ENCODE measurements around the gene HTR1D. TPM values are rescaled to one million over a fixed set of nuclear protein-coding genes. Genes with fewer than 3 reads are reported as not detected.

HTR1D gene
- total RNA-seq, 1 experiment from 2014 or later, result 3.5 TPM

DNA sequence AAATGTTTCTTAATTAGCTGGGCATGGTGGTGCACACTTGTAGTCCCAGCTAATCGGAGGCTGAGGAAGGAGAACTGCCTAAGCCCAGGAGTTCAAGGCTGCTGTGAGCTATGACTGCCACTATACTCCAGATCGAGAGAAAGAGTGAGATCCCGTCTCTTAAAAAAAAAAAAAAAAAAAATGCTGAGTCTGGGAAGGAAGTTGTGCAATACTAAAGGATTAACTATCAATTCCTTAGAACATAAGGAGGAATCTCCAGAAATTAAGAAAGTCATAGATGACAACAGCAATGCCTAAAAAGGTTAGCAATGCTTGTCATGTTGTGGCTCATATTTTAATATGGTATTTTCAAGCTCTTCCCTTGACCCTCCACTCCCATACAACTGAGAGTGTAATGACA is 53.9 kb downstream of the HTR1D start:
- H3K9me3 ChIP-seq (ENCODE audit: control insufficient read depth in 1 of 2, insufficient read depth in 1 of 2, low read depth in 1 of 2, low read length in 2 of 2), result no peaks in the 10 kb centered on the region
- no peaks in the 10 kb centered on the region for H3K9me2 ChIP-seq (ENCODE audit: insufficient read depth)
- ChIA-PET RAD21 (ENCODE audit: low non-redundant PET in 1 of 2, low total read pairs in 2 of 2, uncharacterized antibody in 2 of 2, unreplicated experiment in 2 of 2) (no interaction called here), CTCF (interaction anchor here (1.1 kb wide), 1 partner anchor 64 kb away, joined by 3 read pairs; no protein-coding TSS in a partner anchor), POLR2A (no interaction called here)
- ATAC-seq, result no peak
- H4K20me1 ChIP-seq (ENCODE audit: insufficient read depth), result peaks cover 9% of the 10 kb centered on the region; the same call in 1 of the 2 replicates
- H2AFZ ChIP-seq (ENCODE audit: low read depth, low read length, poor library complexity, severe bottlenecking), result no peak overlapping the region
- DNase-seq (ENCODE audit: low read depth, low spot score), result no peak
- no peaks in the 10 kb centered on the region for H3K36me3 ChIP-seq (ENCODE audit: control insufficient read depth in 1 of 2, insufficient read depth in 2 of 2, low read length in 2 of 2)
- H3K4me3 ChIP-seq (replicated peaks in 1 of 2; ENCODE audit: low read depth in 1 of 2, low read length in 2 of 2), result no peak overlapping the region
- intact Hi-C loops (cut with micrococcal nuclease), result no loop called here
- no peaks in the 10 kb centered on the region for H3K27me3 ChIP-seq (ENCODE audit: insufficient read depth, low read length)
- H3K4me2 ChIP-seq (ENCODE audit: low read length), result no peak overlapping the region
- no peak overlapping the region for H3K9ac ChIP-seq (ENCODE audit: low read length)
- H3K4me1 ChIP-seq (ENCODE audit: control insufficient read depth in 1 of 2, insufficient read depth in 2 of 2, low read length in 2 of 2), result peaks cover 5 to 14% of the 10 kb centered on the region in 2 experiments; a peak in 3 of 4 replicates
- H3K79me2 ChIP-seq (ENCODE audit: insufficient read depth, low read length), result peaks cover 89% of the 10 kb centered on the region
- H3K27ac ChIP-seq (ENCODE audit: low read depth, low read length), result no peak overlapping the region
- TF ChIP-seq, protein P1, sequence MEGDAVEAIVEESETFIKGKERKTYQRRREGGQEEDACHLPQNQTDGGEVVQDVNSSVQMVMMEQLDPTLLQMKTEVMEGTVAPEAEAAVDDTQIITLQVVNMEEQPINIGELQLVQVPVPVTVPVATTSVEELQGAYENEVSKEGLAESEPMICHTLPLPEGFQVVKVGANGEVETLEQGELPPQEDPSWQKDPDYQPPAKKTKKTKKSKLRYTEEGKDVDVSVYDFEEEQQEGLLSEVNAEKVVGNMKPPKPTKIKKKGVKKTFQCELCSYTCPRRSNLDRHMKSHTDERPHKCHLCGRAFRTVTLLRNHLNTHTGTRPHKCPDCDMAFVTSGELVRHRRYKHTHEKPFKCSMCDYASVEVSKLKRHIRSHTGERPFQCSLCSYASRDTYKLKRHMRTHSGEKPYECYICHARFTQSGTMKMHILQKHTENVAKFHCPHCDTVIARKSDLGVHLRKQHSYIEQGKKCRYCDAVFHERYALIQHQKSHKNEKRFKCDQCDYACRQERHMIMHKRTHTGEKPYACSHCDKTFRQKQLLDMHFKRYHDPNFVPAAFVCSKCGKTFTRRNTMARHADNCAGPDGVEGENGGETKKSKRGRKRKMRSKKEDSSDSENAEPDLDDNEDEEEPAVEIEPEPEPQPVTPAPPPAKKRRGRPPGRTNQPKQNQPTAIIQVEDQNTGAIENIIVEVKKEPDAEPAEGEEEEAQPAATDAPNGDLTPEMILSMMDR (IDR thresholded peaks at IDR 0.05 in 2 of 3, conservative IDR thresholded peaks at IDR 0.05 in 1 of 3; ENCODE audit: borderline replicate concordance in 1 of 3, insufficient read depth in 1 of 3, low read depth in 2 of 3, low read length in 2 of 3), result no peak
- TF ChIP-seq YY1 (IDR thresholded peaks at IDR 0.05; ENCODE audit: extremely low read depth, insufficient replicate concordance, low read depth, low read length) (no peak), FOSL1 (IDR thresholded peaks at IDR 0.05; ENCODE audit: low read depth) (no peak), CBX3 (IDR thresholded peaks at IDR 0.05; ENCODE audit: low read depth) (no peak), ZFX (IDR thresholded peaks at IDR 0.05) (no peak), RAD21 (IDR thresholded peaks at IDR 0.05; ENCODE audit: low read depth) (no peak), POLR2A (IDR thresholded peaks at IDR 0.05; ENCODE audit: borderline replicate concordance, extremely low read depth, insufficient read depth, insufficient read length) (no peak), EZH2 (IDR thresholded peaks at IDR 0.05) (no peak), EZH2phosphoT487 (IDR thresholded peaks at IDR 0.05; ENCODE audit: borderline replicate concordance) (no peak), SP1 (IDR thresholded peaks at IDR 0.05; ENCODE audit: low read depth) (no peak), EGR1 (IDR thresholded peaks at IDR 0.05; ENCODE audit: low read depth) (no peak), POLR2AphosphoS5 (IDR thresholded peaks at IDR 0.05; ENCODE audit: low read depth, low read length) (no peak), SIN3A (IDR thresholded peaks at IDR 0.05; ENCODE audit: low read depth) (no peak)
- TF ChIP-seq, protein P2, sequence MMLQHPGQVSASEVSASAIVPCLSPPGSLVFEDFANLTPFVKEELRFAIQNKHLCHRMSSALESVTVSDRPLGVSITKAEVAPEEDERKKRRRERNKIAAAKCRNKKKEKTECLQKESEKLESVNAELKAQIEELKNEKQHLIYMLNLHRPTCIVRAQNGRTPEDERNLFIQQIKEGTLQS (IDR thresholded peaks at IDR 0.05), result no peak
- TF ChIP-seq, protein P3, sequence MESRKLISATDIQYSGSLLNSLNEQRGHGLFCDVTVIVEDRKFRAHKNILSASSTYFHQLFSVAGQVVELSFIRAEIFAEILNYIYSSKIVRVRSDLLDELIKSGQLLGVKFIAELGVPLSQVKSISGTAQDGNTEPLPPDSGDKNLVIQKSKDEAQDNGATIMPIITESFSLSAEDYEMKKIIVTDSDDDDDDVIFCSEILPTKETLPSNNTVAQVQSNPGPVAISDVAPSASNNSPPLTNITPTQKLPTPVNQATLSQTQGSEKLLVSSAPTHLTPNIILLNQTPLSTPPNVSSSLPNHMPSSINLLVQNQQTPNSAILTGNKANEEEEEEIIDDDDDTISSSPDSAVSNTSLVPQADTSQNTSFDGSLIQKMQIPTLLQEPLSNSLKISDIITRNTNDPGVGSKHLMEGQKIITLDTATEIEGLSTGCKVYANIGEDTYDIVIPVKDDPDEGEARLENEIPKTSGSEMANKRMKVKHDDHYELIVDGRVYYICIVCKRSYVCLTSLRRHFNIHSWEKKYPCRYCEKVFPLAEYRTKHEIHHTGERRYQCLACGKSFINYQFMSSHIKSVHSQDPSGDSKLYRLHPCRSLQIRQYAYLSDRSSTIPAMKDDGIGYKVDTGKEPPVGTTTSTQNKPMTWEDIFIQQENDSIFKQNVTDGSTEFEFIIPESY (IDR thresholded peaks at IDR 0.05; ENCODE audit: extremely low read depth, insufficient replicate concordance, low read length), result no peak
- TF ChIP-seq, protein P4, sequence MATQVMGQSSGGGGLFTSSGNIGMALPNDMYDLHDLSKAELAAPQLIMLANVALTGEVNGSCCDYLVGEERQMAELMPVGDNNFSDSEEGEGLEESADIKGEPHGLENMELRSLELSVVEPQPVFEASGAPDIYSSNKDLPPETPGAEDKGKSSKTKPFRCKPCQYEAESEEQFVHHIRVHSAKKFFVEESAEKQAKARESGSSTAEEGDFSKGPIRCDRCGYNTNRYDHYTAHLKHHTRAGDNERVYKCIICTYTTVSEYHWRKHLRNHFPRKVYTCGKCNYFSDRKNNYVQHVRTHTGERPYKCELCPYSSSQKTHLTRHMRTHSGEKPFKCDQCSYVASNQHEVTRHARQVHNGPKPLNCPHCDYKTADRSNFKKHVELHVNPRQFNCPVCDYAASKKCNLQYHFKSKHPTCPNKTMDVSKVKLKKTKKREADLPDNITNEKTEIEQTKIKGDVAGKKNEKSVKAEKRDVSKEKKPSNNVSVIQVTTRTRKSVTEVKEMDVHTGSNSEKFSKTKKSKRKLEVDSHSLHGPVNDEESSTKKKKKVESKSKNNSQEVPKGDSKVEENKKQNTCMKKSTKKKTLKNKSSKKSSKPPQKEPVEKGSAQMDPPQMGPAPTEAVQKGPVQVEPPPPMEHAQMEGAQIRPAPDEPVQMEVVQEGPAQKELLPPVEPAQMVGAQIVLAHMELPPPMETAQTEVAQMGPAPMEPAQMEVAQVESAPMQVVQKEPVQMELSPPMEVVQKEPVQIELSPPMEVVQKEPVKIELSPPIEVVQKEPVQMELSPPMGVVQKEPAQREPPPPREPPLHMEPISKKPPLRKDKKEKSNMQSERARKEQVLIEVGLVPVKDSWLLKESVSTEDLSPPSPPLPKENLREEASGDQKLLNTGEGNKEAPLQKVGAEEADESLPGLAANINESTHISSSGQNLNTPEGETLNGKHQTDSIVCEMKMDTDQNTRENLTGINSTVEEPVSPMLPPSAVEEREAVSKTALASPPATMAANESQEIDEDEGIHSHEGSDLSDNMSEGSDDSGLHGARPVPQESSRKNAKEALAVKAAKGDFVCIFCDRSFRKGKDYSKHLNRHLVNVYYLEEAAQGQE (IDR thresholded peaks at IDR 0.05; ENCODE audit: low read depth), result no peak
- no TSS peak for BruUV-seq (replicated peaks)
